ENCODE results near the gene ZHX3. TPM values are rescaled to one million over a fixed set of nuclear protein-coding genes. Genes with fewer than 3 reads are reported as not detected.

ZHX3 gene
- total and polyA plus RNA-seq, 2 of the 4 experiments (the other 2 are of a cell fraction), result 25.0 to 28.0 TPM

DNA sequence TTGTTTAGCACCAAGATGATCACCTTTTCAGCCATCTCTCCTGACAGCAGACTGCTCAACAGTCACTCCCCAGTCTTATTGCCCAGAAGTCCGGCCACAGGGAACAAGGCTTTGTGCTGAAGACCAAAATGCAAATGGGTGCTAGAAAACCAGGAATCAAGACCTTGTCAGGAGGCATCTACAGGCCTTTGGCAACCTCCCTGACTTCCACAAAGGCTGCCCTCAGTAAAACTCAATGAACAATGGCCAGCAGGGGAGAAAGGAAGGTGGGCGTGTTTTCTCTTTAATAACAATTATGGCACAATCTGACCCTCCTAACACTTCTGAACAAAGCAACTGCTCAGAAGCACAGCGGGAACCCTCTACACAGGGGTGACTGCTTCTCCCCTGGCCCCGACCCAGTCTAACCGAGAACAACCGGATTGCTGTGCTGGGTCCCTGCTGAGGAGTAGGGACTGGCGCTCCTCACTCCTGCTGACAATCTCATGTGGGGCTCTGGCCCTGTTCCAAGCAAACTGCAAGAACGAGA, 138.6 kb downstream of the ZHX3 start:
- peak overlapping the region; percentile 22; the same call in 1 of the 2 replicates for H3K4ac ChIP-seq (ENCODE audit: low read depth, low read length)
- H3K18ac ChIP-seq (ENCODE audit: low read depth, low read length), result no peak overlapping the region
- ChIA-PET CTCF (no interaction called here), POLR2A (ENCODE audit: unreplicated experiment) (no interaction called here)
- in situ Hi-C loops (cut with MboI; ENCODE audit: low sequenced_read_pairs) (loop anchor here (5.0 kb wide), 2 partner anchors 48 to 163 kb away; partner anchors contain the start of gene LPIN3), intact Hi-C loops (cut with micrococcal nuclease) (loop anchor here (5.0 to 10.0 kb wide), 2 partner anchors 138 to 516 kb away; partner anchors contain the start of gene ZHX3), dilution Hi-C loops (cut with HindIII; ENCODE audit: low sequenced_read_pairs, unreplicated experiment) (no loop called here)
- H4K5ac ChIP-seq (ENCODE audit: low read depth, low read length), result peak overlapping the region; percentile 53; the same call in 1 of the 2 replicates
- H3K56ac ChIP-seq (ENCODE audit: extremely low read depth, insufficient read depth, low read length), result no peak overlapping the region
- H3K79me1 ChIP-seq (ENCODE audit: low read depth in 1 of 2, low read length in 2 of 2), result peaks cover 38 to 87% of the 10 kb centered on the region in 2 experiments
- ATAC-seq (ENCODE audit: low read depth) (no peak), DNase-seq (no peak)
- H3K9me1 ChIP-seq (ENCODE audit: insufficient read depth, low read length), result peaks cover 49% of the 10 kb centered on the region
- H3K4me3 ChIP-seq (ENCODE audit: insufficient read depth, low read depth, low read length), result no peak overlapping the region
- no CpG with 5 or more reads among the region's 8 CpGs for WGBS, 2 experiments (ENCODE audit: extremely low coverage in 2 of 2, insufficient read length in 1 of 2)
- peak overlapping the region; percentile 32; the same call in 1 of the 2 replicates for H3K14ac ChIP-seq (replicated peaks; ENCODE audit: low read depth, low read length)
- no peaks in the 10 kb centered on the region for H3K27me3 ChIP-seq (ENCODE audit: control insufficient read depth, insufficient read depth, low read length)
- peaks cover 32% of the 10 kb centered on the region for H3K4me1 ChIP-seq (ENCODE audit: control insufficient read depth, insufficient read depth, low read length)
- H3K9me3 ChIP-seq (ENCODE audit: control insufficient read depth, insufficient read depth, low read length), result no peaks in the 10 kb centered on the region
- H3K27ac ChIP-seq (ENCODE audit: insufficient read depth, low read length), result peak overlapping the region; percentile 18; the same call in 1 of the 2 replicates
- H2AK5ac ChIP-seq (ENCODE audit: low read depth, low read length), result 0 out of 2 replicates have a peak overlapping the region, but pooled peaks have one; percentile 21
- H3K4me2 ChIP-seq (ENCODE audit: low read depth, low read length), result no peak overlapping the region
- H2BK15ac ChIP-seq (ENCODE audit: low read depth, low read length), result 0 out of 3 replicates have a peak overlapping the region, but pooled peaks have one; percentile 26
- H2BK20ac ChIP-seq (ENCODE audit: low read depth, low read length), result peak overlapping the region; percentile 18; the same call in 1 of the 2 replicates
- no peak overlapping the region for H2BK120ac ChIP-seq (ENCODE audit: low read depth, low read length)
- peak overlapping the region in 1 of 2 experiments; percentile 33; a peak in 1 of 4 replicates for H4K8ac ChIP-seq (ENCODE audit: low read depth in 2 of 2, low read length in 2 of 2)
- no peaks in the 10 kb centered on the region for H4K20me1 ChIP-seq (ENCODE audit: insufficient read depth, low read length)
- H4K91ac ChIP-seq (ENCODE audit: insufficient read depth, low read depth, low read length), result 0 out of 2 replicates have a peak overlapping the region, but pooled peaks have one; percentile 3
- H3K36me3 ChIP-seq (ENCODE audit: control insufficient read depth, insufficient read depth, low read length), result peaks cover 42% of the 10 kb centered on the region
- BruUV-seq (replicated peaks), result no TSS peak
- no peak overlapping the region for H3K9ac ChIP-seq (ENCODE audit: low read depth, low read length)
- H2AFZ ChIP-seq (replicated peaks; ENCODE audit: low read length, poor library complexity), result no peak overlapping the region
- no peak overlapping the region; the same call in 1 of the 2 replicates for H3K23ac ChIP-seq (ENCODE audit: low read depth, low read length)
- peak overlapping the region; percentile 11 for H2AK9ac ChIP-seq (replicated peaks; ENCODE audit: low read depth, low read length, poor library complexity)
- peak overlapping the region; percentile 50 for H2BK5ac ChIP-seq (ENCODE audit: low read depth, low read length, poor library complexity, severe bottlenecking)
- TF ChIP-seq RFX5 (IDR thresholded peaks at IDR 0.05; ENCODE audit: low read depth, low read length) (no peak), SMC3 (IDR thresholded peaks at IDR 0.05; ENCODE audit: low read depth, low read length) (no peak), RAD21 (IDR thresholded peaks at IDR 0.05; ENCODE audit: low read length) (no peak), MXI1 (IDR thresholded peaks at IDR 0.05; ENCODE audit: borderline replicate concordance, low read depth, low read length) (no peak), MAFK (IDR thresholded peaks at IDR 0.05; ENCODE audit: low read depth, low read length) (no peak), CEBPB (IDR thresholded peaks at IDR 0.05; ENCODE audit: low read depth, low read length) (no peak), NFE2L2 (IDR thresholded peaks at IDR 0.05; ENCODE audit: low read depth, low read length) (no peak), CHD1 (IDR thresholded peaks at IDR 0.05; ENCODE audit: low read depth, low read length) (no peak), ELK1 (IDR thresholded peaks at IDR 0.05; ENCODE audit: borderline replicate concordance, low read depth, low read length) (no peak), BHLHE40 (IDR thresholded peaks at IDR 0.05; ENCODE audit: low read depth, low read length) (no peak), FOS (IDR thresholded peaks at IDR 0.05; ENCODE audit: low read depth, low read length) (no peak), POLR2A (IDR thresholded peaks at IDR 0.05; ENCODE audit: low read depth, low read length) (no peak), RCOR1 (IDR thresholded peaks at IDR 0.05; ENCODE audit: insufficient replicate concordance, low read length) (no peak)
- TF ChIP-seq, protein P1, sequence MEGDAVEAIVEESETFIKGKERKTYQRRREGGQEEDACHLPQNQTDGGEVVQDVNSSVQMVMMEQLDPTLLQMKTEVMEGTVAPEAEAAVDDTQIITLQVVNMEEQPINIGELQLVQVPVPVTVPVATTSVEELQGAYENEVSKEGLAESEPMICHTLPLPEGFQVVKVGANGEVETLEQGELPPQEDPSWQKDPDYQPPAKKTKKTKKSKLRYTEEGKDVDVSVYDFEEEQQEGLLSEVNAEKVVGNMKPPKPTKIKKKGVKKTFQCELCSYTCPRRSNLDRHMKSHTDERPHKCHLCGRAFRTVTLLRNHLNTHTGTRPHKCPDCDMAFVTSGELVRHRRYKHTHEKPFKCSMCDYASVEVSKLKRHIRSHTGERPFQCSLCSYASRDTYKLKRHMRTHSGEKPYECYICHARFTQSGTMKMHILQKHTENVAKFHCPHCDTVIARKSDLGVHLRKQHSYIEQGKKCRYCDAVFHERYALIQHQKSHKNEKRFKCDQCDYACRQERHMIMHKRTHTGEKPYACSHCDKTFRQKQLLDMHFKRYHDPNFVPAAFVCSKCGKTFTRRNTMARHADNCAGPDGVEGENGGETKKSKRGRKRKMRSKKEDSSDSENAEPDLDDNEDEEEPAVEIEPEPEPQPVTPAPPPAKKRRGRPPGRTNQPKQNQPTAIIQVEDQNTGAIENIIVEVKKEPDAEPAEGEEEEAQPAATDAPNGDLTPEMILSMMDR (conservative IDR thresholded peaks at IDR 0.05; ENCODE audit: low read depth, low read length), result no peak
- TF ChIP-seq, protein P2, sequence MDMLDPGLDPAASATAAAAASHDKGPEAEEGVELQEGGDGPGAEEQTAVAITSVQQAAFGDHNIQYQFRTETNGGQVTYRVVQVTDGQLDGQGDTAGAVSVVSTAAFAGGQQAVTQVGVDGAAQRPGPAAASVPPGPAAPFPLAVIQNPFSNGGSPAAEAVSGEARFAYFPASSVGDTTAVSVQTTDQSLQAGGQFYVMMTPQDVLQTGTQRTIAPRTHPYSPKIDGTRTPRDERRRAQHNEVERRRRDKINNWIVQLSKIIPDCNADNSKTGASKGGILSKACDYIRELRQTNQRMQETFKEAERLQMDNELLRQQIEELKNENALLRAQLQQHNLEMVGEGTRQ (IDR thresholded peaks at IDR 0.05; ENCODE audit: low read depth, low read length), result no peak
